SK-N-SH treated with all-trans-retinoic acid at 6 μM for 48 hours (cell line): ENCODE results near the gene KCNA2.

Source experiments
- ATAC-seq: fragments of 200-7000 bp; cut with Tn5 transposase; 3 replicates; pipeline ENCODE4 v1.9.1; 2020; ENCODE audit warnings: mild to moderate bottlenecking, moderate library complexity
- ARNTL ChIP-seq: fragments of 450-650 bp; formaldehyde crosslinking; IDR thresholded peaks from 2 replicates; pipeline ENCODE4 v1.5.0; 2020; ENCODE audit warnings: low read depth, mild to moderate bottlenecking, moderate library complexity, borderline replicate concordance
- BACH2 ChIP-seq: fragments of 250-450 bp; sonication (Bioruptor Pico); IDR thresholded peaks from 2 replicates; pipeline ENCODE4 v1.9.0; 2021; ENCODE audit warnings: mild to moderate bottlenecking, borderline replicate concordance
- CSDC2 ChIP-seq: fragments of 250-450 bp; sonication (Bioruptor Pico); IDR thresholded peaks from 2 replicates; pipeline ENCODE4 v1.5.0; 2020; ENCODE audit warnings: mild to moderate bottlenecking, moderate library complexity
- ESRRG ChIP-seq: fragments of 250-450 bp; sonication (Bioruptor Pico); IDR thresholded peaks from 2 replicates; pipeline ENCODE4 v1.6.1; 2021; ENCODE audit warnings: mild to moderate bottlenecking
- GLIS3 ChIP-seq: fragments of 250-450 bp; sonication (Bioruptor Pico); IDR thresholded peaks from 2 replicates; pipeline ENCODE4 v1.5.0; 2020; ENCODE audit warnings: mild to moderate bottlenecking, moderate library complexity
- ISL1 ChIP-seq: fragments of 250-450 bp; sonication (Bioruptor Pico); IDR thresholded peaks from 2 replicates; pipeline ENCODE4 v2.1.2; 2022; ENCODE audit warnings: mild to moderate bottlenecking, moderate library complexity
- RARB ChIP-seq: fragments of 250-450 bp; sonication (Bioruptor Pico); IDR thresholded peaks from 2 replicates; pipeline ENCODE4 v1.8.0; 2021; ENCODE audit warnings: mild to moderate bottlenecking, moderate library complexity
- SNAI2 ChIP-seq: fragments of 250-450 bp; sonication (Bioruptor Pico); IDR thresholded peaks from 2 replicates; pipeline ENCODE4 v1.5.0; 2020; ENCODE audit warnings: mild to moderate bottlenecking, moderate library complexity
- TCF4 ChIP-seq: fragments of 250-450 bp; sonication (Bioruptor Pico); IDR thresholded peaks from 2 replicates; pipeline ENCODE4 v1.8.0; 2021; ENCODE audit warnings: mild to moderate bottlenecking, moderate library complexity, borderline replicate concordance
- TOX ChIP-seq: fragments of 250-450 bp; sonication (Bioruptor Pico); IDR thresholded peaks from 2 replicates; pipeline ENCODE4 v1.8.0; 2021; ENCODE audit warnings: mild to moderate bottlenecking, moderate library complexity, borderline replicate concordance
- ZC3H10 ChIP-seq: fragments of 250-450 bp; sonication (Bioruptor Pico); IDR thresholded peaks from 2 replicates; pipeline ENCODE4 v1.5.1; 2021; ENCODE audit warnings: mild to moderate bottlenecking, moderate library complexity
- ZFP3 ChIP-seq: fragments of 250-450 bp; sonication (Bioruptor Pico); IDR thresholded peaks from 2 replicates; pipeline ENCODE4 v1.5.0; 2020; ENCODE audit warnings: mild to moderate bottlenecking, moderate library complexity
- ZFP30 ChIP-seq: fragments of 450-650 bp; formaldehyde crosslinking; IDR thresholded peaks from 2 replicates; pipeline ENCODE4 v1.5.0; 2022; ENCODE audit warnings: mild to moderate bottlenecking, moderate library complexity
- ZNF565 ChIP-seq: fragments of 450-650 bp; formaldehyde crosslinking; conservative IDR thresholded peaks from 2 replicates; pipeline ENCODE4 v1.5.0; 2020; ENCODE audit warnings: low read depth, mild to moderate bottlenecking, moderate library complexity
- ZNF70 ChIP-seq: fragments of 450-650 bp; formaldehyde crosslinking; IDR thresholded peaks from 2 replicates; pipeline ENCODE4 v1.5.0; 2020; ENCODE audit warnings: mild to moderate bottlenecking, moderate library complexity
- ZNF8 ChIP-seq: fragments of 450-650 bp; formaldehyde crosslinking; IDR thresholded peaks from 2 replicates; pipeline ENCODE4 v1.5.0; 2020; ENCODE audit warnings: mild to moderate bottlenecking, moderate library complexity
- TF ChIP-seq, protein P1 (sequence below): fragments of 250-450 bp; sonication (Bioruptor Pico); IDR thresholded peaks from 2 replicates; pipeline ENCODE4 v1.8.0; 2020; ENCODE audit warnings: mild to moderate bottlenecking, moderate library complexity, borderline replicate concordance
- TF ChIP-seq, protein P2 (sequence below): fragments of 250-450 bp; sonication (Bioruptor Pico); IDR thresholded peaks from 2 replicates; pipeline ENCODE4 v1.8.0; 2021; ENCODE audit warnings: low read depth, mild to moderate bottlenecking, moderate library complexity, borderline replicate concordance
- TF ChIP-seq, protein P3 (sequence below): fragments of 250-450 bp; sonication (Bioruptor Pico); IDR thresholded peaks from 2 replicates; pipeline ENCODE4 v1.5.1; 2021; ENCODE audit warnings: mild to moderate bottlenecking, moderate library complexity
- TF ChIP-seq, protein P4 (sequence below): fragments of 250-450 bp; sonication (Bioruptor Pico); IDR thresholded peaks from 2 replicates; pipeline ENCODE4 v1.5.0; 2020; ENCODE audit warnings: mild to moderate bottlenecking, moderate library complexity
- TF ChIP-seq, protein P5 (sequence below): fragments of 250-450 bp; sonication (Bioruptor Pico); IDR thresholded peaks from 2 replicates; pipeline ENCODE4 v1.5.1; 2020; ENCODE audit warnings: low read depth, mild to moderate bottlenecking, moderate library complexity

Gene KCNA2

DNA sequence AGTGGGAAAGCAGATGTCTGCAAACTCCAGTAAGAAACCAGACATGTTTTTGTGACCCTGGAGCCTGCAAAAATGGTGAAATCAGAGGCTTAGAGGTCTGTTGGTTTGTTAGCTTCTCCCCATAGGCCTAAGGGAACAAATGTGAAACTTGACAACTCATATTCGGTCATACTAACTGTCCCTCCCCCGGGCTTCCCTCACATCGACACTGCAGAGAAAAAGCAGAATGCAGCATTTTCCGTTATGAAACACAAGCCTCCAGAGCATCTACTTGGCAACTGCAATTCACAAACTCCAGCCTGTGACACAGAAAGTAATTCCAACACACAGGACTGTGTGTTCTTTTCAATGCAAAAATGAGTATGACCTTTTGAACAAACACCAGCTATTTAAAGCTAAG is 3.7 kb downstream of the KCNA2 start:
- TF ChIP-seq, protein P1, sequence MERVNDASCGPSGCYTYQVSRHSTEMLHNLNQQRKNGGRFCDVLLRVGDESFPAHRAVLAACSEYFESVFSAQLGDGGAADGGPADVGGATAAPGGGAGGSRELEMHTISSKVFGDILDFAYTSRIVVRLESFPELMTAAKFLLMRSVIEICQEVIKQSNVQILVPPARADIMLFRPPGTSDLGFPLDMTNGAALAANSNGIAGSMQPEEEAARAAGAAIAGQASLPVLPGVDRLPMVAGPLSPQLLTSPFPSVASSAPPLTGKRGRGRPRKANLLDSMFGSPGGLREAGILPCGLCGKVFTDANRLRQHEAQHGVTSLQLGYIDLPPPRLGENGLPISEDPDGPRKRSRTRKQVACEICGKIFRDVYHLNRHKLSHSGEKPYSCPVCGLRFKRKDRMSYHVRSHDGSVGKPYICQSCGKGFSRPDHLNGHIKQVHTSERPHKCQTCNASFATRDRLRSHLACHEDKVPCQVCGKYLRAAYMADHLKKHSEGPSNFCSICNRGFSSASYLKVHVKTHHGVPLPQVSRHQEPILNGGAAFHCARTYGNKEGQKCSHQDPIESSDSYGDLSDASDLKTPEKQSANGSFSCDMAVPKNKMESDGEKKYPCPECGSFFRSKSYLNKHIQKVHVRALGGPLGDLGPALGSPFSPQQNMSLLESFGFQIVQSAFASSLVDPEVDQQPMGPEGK (CRISPR knock-in tag), result no peak
- TF ChIP-seq GLIS3 (CRISPR knock-in tag) (no peak), ESRRG (CRISPR knock-in tag) (no peak), ZC3H10 (no peak), ZNF565 (CRISPR knock-in tag) (no peak), ARNTL (CRISPR knock-in tag) (no peak), ZNF70 (CRISPR knock-in tag) (no peak), CSDC2 (CRISPR knock-in tag) (no peak), BACH2 (CRISPR knock-in tag) (no peak), ZNF8 (CRISPR knock-in tag) (no peak), SNAI2 (no peak), RARB (CRISPR knock-in tag) (no peak), ZFP3 (CRISPR knock-in tag) (no peak), TOX (CRISPR knock-in tag) (no peak)
- TF ChIP-seq, protein P2, sequence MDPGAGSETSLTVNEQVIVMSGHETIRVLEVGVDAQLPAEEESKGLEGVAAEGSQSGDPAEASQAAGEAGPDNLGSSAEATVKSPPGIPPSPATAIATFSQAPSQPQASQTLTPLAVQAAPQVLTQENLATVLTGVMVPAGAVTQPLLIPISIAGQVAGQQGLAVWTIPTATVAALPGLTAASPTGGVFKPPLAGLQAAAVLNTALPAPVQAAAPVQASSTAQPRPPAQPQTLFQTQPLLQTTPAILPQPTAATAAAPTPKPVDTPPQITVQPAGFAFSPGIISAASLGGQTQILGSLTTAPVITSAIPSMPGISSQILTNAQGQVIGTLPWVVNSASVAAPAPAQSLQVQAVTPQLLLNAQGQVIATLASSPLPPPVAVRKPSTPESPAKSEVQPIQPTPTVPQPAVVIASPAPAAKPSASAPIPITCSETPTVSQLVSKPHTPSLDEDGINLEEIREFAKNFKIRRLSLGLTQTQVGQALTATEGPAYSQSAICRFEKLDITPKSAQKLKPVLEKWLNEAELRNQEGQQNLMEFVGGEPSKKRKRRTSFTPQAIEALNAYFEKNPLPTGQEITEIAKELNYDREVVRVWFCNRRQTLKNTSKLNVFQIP (CRISPR knock-in tag), result no peak
- TF ChIP-seq, protein P3, sequence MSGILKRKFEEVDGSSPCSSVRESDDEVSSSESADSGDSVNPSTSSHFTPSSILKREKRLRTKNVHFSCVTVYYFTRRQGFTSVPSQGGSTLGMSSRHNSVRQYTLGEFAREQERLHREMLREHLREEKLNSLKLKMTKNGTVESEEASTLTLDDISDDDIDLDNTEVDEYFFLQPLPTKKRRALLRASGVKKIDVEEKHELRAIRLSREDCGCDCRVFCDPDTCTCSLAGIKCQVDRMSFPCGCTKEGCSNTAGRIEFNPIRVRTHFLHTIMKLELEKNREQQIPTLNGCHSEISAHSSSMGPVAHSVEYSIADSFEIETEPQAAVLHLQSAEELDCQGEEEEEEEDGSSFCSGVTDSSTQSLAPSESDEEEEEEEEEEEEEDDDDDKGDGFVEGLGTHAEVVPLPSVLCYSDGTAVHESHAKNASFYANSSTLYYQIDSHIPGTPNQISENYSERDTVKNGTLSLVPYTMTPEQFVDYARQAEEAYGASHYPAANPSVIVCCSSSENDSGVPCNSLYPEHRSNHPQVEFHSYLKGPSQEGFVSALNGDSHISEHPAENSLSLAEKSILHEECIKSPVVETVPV (CRISPR knock-in tag), result no peak
- TF ChIP-seq, protein P4, sequence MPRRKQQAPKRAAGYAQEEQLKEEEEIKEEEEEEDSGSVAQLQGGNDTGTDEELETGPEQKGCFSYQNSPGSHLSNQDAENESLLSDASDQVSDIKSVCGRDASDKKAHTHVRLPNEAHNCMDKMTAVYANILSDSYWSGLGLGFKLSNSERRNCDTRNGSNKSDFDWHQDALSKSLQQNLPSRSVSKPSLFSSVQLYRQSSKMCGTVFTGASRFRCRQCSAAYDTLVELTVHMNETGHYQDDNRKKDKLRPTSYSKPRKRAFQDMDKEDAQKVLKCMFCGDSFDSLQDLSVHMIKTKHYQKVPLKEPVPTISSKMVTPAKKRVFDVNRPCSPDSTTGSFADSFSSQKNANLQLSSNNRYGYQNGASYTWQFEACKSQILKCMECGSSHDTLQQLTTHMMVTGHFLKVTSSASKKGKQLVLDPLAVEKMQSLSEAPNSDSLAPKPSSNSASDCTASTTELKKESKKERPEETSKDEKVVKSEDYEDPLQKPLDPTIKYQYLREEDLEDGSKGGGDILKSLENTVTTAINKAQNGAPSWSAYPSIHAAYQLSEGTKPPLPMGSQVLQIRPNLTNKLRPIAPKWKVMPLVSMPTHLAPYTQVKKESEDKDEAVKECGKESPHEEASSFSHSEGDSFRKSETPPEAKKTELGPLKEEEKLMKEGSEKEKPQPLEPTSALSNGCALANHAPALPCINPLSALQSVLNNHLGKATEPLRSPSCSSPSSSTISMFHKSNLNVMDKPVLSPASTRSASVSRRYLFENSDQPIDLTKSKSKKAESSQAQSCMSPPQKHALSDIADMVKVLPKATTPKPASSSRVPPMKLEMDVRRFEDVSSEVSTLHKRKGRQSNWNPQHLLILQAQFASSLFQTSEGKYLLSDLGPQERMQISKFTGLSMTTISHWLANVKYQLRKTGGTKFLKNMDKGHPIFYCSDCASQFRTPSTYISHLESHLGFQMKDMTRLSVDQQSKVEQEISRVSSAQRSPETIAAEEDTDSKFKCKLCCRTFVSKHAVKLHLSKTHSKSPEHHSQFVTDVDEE, result no peak
- ATAC-seq, result no peak

DNA sequence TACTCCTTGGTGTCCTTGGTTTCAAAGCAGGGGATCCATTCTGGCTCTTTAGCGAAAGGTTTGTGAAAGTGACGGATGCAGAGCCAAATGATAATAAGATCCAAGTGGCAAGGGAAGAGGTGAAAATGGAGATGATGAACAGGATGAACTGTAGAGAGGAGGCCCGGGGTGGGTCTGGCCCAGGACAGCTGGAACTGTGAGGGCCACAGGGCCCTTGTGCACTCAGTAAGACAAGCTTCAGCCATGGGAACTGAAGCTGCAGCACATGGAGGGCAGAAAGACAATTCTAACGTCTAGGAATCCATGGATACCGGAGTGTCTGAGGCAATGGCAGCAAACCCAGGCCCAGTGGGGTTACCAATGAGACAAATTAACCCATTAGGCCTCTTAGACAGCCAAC is 4.8 kb downstream of the KCNA2 start:
- TF ChIP-seq, protein P2 (CRISPR knock-in tag), result no peak
- TF ChIP-seq ISL1 (CRISPR knock-in tag) (no peak), ZFP30 (CRISPR knock-in tag) (no peak)
- ATAC-seq, result no peak

DNA sequence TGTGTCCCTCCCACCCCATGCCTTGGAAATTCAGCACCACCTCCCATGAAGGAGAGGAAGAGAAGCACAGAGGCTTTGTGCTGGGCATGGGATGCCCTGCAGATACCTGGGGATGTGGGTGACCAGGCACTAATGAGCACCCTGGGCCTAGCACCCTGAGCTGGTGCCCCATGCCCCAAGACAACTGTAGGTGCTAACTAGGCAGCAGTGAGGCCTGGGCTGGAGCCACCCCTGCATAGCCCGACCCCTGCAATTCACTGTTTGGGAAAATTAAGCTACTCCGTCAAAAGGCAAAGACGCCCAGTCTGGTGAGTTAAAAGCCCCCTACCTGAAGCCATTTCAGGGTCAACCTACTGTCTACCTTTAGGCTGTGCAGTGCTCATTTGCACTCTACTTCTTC is 5.4 kb downstream of the KCNA2 start:
- ATAC-seq, result no peak
- TF ChIP-seq GLIS3 (CRISPR knock-in tag) (no peak), TCF4 (CRISPR knock-in tag) (no peak), ZFP3 (CRISPR knock-in tag) (no peak), ZNF8 (CRISPR knock-in tag) (no peak), ISL1 (CRISPR knock-in tag) (no peak), ZC3H10 (no peak), RARB (CRISPR knock-in tag) (no peak), BACH2 (CRISPR knock-in tag) (no peak), ARNTL (CRISPR knock-in tag) (no peak), SNAI2 (no peak), ZNF70 (CRISPR knock-in tag) (no peak)
- TF ChIP-seq, protein P2 (CRISPR knock-in tag), result no peak
- TF ChIP-seq, protein P3 (CRISPR knock-in tag), result no peak
- TF ChIP-seq, protein P5, sequence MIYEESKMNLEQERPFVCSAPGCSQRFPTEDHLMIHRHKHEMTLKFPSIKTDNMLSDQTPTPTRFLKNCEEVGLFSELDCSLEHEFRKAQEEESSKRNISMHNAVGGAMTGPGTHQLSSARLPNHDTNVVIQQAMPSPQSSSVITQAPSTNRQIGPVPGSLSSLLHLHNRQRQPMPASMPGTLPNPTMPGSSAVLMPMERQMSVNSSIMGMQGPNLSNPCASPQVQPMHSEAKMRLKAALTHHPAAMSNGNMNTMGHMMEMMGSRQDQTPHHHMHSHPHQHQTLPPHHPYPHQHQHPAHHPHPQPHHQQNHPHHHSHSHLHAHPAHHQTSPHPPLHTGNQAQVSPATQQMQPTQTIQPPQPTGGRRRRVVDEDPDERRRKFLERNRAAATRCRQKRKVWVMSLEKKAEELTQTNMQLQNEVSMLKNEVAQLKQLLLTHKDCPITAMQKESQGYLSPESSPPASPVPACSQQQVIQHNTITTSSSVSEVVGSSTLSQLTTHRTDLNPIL (CRISPR knock-in tag), result no peak
- TF ChIP-seq, protein P1 (CRISPR knock-in tag), result no peak
